HEK293 (cell line): ENCODE data around the gene EOMES.

Experiments used
- CTCF ChIA-PET: fragments of 350-600 bp; formaldehyde crosslinking; extraction: SDS; loops from one replicate; lab custom pipeline; 2021; ENCODE audit warnings: antibody characterized with exemption; lab: Yijun Ruan, JAX
- POLR2A ChIA-PET: fragments of 300-600 bp; formaldehyde crosslinking; extraction: SDS; loops from one replicate; lab custom pipeline; 2020; ENCODE audit warnings: antibody characterized with exemption, inconsistent platforms; lab: Yijun Ruan, JAX
- H3K27ac ChIP-seq: fragments of 200-500 bp; sonication (Bioruptor generic); 2 replicates; pipeline ENCODE4 v1.5.1; 2014; ENCODE audit warnings: low read depth, low read length, control low read depth, inconsistent platforms; ENCODE audit errors: extremely low read depth
- H3K36me3 ChIP-seq, 2 experiments: fragments of 200-500 bp in 1 of 2; sonication (Bioruptor generic) in 1 of 2; 1 replicate in 1 of 2; 2 replicates in 1 of 2; pipeline ENCODE4 v1.5.1; 2014 to 2017; ENCODE audit warnings: inconsistent platforms in 2 of 2, low read length in 2 of 2; ENCODE audit not compliant: control insufficient read depth in 2 of 2, insufficient read depth in 1 of 2
- H3K4me1 ChIP-seq: fragments of 200-500 bp; sonication (Bioruptor generic); 2 replicates; pipeline ENCODE4 v1.5.1; 2014; ENCODE audit warnings: mild to moderate bottlenecking, low read length, inconsistent platforms; ENCODE audit not compliant: control insufficient read depth, insufficient read depth
- H3K4me3 ChIP-seq: 2 replicates; pipeline ENCODE4 v1.5.1; 2011; ENCODE audit warnings: low read depth, mild to moderate bottlenecking, control low read depth, low read length, moderate library complexity
- H3K9me3 ChIP-seq: fragments of 200-500 bp; sonication (Bioruptor generic); 2 replicates; pipeline ENCODE4 v1.5.1; 2014; ENCODE audit warnings: low read depth, low read length, inconsistent platforms; ENCODE audit not compliant: control insufficient read depth, insufficient read depth
- FEZF1 ChIP-seq: fragments of 450-650 bp; formaldehyde crosslinking; IDR thresholded peaks from 2 replicates; pipeline ENCODE4 v1.5.1; 2016; ENCODE audit warnings: missing biosample characterization, missing genetic modification characterization
- GLI2 ChIP-seq: fragments of 450-650 bp; formaldehyde crosslinking; IDR thresholded peaks from 2 replicates; pipeline ENCODE4; 2017; ENCODE audit warnings: missing biosample characterization, missing genetic modification characterization, low read depth, borderline replicate concordance
- GLIS2 ChIP-seq: fragments of 450-650 bp; formaldehyde crosslinking; IDR thresholded peaks from 2 replicates; pipeline ENCODE4 v1.5.1; 2016; ENCODE audit warnings: missing biosample characterization, missing genetic modification characterization
- KLF16 ChIP-seq: fragments of 450-650 bp; formaldehyde crosslinking; IDR thresholded peaks from 2 replicates; pipeline ENCODE4 v1.5.1; 2017; ENCODE audit warnings: missing biosample characterization, missing genetic modification characterization
- SP2 ChIP-seq: fragments of 450-650 bp; formaldehyde crosslinking; IDR thresholded peaks from 2 replicates; pipeline ENCODE4 v1.5.1; 2016; ENCODE audit warnings: missing biosample characterization, missing genetic modification characterization
- ZBTB1 ChIP-seq: fragments of 450-650 bp; formaldehyde crosslinking; IDR thresholded peaks from 2 replicates; pipeline ENCODE4 v1.5.1; 2016; ENCODE audit warnings: missing biosample characterization, missing genetic modification characterization
- ZEB2 ChIP-seq: fragments of 450-650 bp; formaldehyde crosslinking; IDR thresholded peaks from 2 replicates; pipeline ENCODE4 v1.5.1; 2016; ENCODE audit warnings: missing biosample characterization, missing genetic modification characterization
- ZNF175 ChIP-seq: fragments of 450-650 bp; formaldehyde crosslinking; IDR thresholded peaks from 2 replicates; pipeline ENCODE4 v1.5.1; 2016; ENCODE audit warnings: missing biosample characterization, missing genetic modification characterization
- ZNF335 ChIP-seq: fragments of 450-650 bp; formaldehyde crosslinking; conservative IDR thresholded peaks from 2 replicates; pipeline ENCODE4 v1.5.1; 2016; ENCODE audit warnings: missing biosample characterization, missing genetic modification characterization
- ZNF391 ChIP-seq: fragments of 450-650 bp; formaldehyde crosslinking; IDR thresholded peaks from 2 replicates; pipeline ENCODE4 v1.5.1; 2016; ENCODE audit warnings: low read depth, missing biosample characterization, missing genetic modification characterization, borderline replicate concordance
- ZNF473 ChIP-seq: fragments of 450-650 bp; formaldehyde crosslinking; IDR thresholded peaks from 2 replicates; pipeline ENCODE4 v1.5.1; 2017; ENCODE audit warnings: missing biosample characterization, missing genetic modification characterization
- ZNF530 ChIP-seq: fragments of 450-650 bp; formaldehyde crosslinking; IDR thresholded peaks from 2 replicates; pipeline ENCODE4 v1.5.1; 2016; ENCODE audit warnings: low read depth, missing biosample characterization, missing genetic modification characterization
- ZNF558 ChIP-seq: fragments of 450-650 bp; formaldehyde crosslinking; IDR thresholded peaks from 2 replicates; pipeline ENCODE4 v1.5.1; 2016; ENCODE audit warnings: missing biosample characterization, missing genetic modification characterization
- ZNF76 ChIP-seq: fragments of 450-650 bp; formaldehyde crosslinking; IDR thresholded peaks from 2 replicates; pipeline ENCODE4; 2016; ENCODE audit warnings: low read depth, missing biosample characterization, missing genetic modification characterization, borderline replicate concordance
- ZNF768 ChIP-seq: fragments of 450-650 bp; formaldehyde crosslinking; IDR thresholded peaks from 2 replicates; pipeline ENCODE4 v1.5.1; 2018; ENCODE audit warnings: missing biosample characterization, mild to moderate bottlenecking, missing genetic modification characterization
- ZNF785 ChIP-seq: fragments of 450-650 bp; formaldehyde crosslinking; IDR thresholded peaks from 2 replicates; pipeline ENCODE4 v1.5.1; 2016; ENCODE audit warnings: missing biosample characterization, missing genetic modification characterization
- TF ChIP-seq, protein P1 (sequence below): fragments of 450-650 bp; formaldehyde crosslinking; IDR thresholded peaks from 2 replicates; pipeline ENCODE4 v1.5.1; 2016; ENCODE audit warnings: missing biosample characterization, missing genetic modification characterization
- TF ChIP-seq, protein P2 (sequence below): fragments of 450-650 bp; formaldehyde crosslinking; IDR thresholded peaks from 2 replicates; pipeline ENCODE4 v1.5.1; 2016; ENCODE audit warnings: missing biosample characterization, missing genetic modification characterization
- TF ChIP-seq, protein P3 (sequence below): fragments of 450-650 bp; formaldehyde crosslinking; IDR thresholded peaks from 2 replicates; pipeline ENCODE4 v1.5.1; 2016; ENCODE audit warnings: missing biosample characterization, missing genetic modification characterization
- TF ChIP-seq, protein P4 (sequence below): fragments of 450-650 bp; formaldehyde crosslinking; IDR thresholded peaks from 2 replicates; pipeline ENCODE4 v1.5.1; 2016; ENCODE audit warnings: missing biosample characterization, missing genetic modification characterization
- TF ChIP-seq, protein P5 (sequence below): fragments of 450-650 bp; formaldehyde crosslinking; IDR thresholded peaks from 2 replicates; pipeline ENCODE4 v1.5.1; 2017; ENCODE audit warnings: missing biosample characterization, missing genetic modification characterization
- TF ChIP-seq, protein P6 (sequence below): fragments of 450-650 bp; formaldehyde crosslinking; conservative IDR thresholded peaks from 2 replicates; pipeline ENCODE4 v1.5.1; 2016; ENCODE audit warnings: low read depth, missing biosample characterization, missing genetic modification characterization

Gene EOMES

DNA sequence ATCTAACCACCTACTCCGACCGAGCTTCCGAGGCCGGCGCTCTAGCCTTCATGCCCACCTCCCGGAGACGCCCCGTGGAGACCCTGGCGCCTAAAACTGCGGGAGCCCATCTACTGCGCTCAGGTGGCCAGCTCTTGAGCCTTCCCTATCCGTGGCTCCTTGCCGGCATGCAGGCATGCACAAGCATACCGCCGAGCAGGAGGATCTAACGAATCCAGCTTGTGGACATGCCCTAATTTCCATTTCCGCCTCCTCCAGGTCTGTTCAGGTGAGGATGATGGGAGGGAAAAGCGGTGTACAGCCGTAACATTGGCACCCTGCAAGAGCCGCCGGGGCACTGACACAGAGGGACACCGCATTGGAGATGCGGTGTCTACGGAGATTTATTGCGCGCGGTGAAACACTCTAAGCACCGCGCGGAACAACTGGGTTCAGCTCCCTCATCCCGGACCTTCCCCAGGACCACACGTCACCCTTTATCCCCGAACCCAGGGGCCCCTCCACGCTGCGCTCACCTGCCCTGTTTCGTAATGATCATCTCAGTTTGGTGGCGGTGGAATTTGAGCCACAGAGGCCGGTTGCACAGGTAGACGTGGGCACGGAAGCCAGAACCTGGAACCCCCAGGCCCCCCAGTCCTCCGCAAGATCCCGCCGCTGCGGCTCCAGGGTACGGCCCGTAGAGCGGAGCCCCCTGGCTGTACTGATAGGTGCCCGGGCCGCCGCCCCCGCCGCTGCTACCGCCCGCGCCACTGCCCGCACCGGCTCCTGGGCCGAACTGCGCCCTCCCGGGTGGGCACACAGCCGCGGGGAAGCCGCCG is 1.0 kb downstream of the EOMES start:
- ChIA-PET POLR2A (interaction anchor here (1.1 kb wide), 1 partner anchor 9 kb away, joined by 3 read pairs; no protein-coding TSS in a partner anchor), CTCF (interaction anchor here (0.5 to 2.3 kb wide), 15 partner anchors 9 to 576 kb away, joined by 3 to 26 read pairs (median 3); no protein-coding TSS in a partner anchor)
- Histone ChIP-seq H3K9me3 (no peaks in the 10 kb centered on the region), H3K4me1 (no peaks in the 10 kb centered on the region), H3K27ac (peak overlapping the region; percentile 46; the same call in 1 of the 2 replicates), H3K4me3 (peak overlapping the region; percentile 64), H3K36me3 (peaks cover 0 to 5% of the 10 kb centered on the region in 2 experiments; a peak in 1 of 3 replicates)
- peak; percentile 26; the same call in 1 of the 2 replicates for TF ChIP-seq GLIS2 (tag by site-specific recombination)
- no peak for TF ChIP-seq ZNF768
- TF ChIP-seq KLF16 (tag by site-specific recombination), result no peak
- TF ChIP-seq SP2 (tag by site-specific recombination), result peak; percentile 38
- 0 out of 2 replicates have a peak, but pooled peaks have one; percentile 32 for TF ChIP-seq ZNF76 (tag by site-specific recombination)
- TF ChIP-seq, protein P1, sequence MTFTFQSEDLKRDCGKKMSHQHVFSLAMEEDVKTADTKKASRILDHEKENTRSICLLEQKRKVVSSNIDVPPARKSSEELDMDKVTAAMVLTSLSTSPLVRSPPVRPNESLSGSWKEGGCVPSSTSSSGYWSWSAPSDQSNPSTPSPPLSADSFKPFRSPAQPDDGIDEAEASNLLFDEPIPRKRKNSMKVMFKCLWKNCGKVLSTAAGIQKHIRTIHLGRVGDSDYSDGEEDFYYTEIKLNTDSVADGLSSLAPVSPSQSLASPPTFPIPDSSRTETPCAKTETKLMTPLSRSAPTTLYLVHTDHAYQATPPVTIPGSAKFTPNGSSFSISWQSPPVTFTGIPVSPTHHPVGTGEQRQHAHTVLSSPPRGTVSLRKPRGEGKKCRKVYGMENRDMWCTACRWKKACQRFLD (tag by site-specific recombination), result no peak
- TF ChIP-seq, protein P2, sequence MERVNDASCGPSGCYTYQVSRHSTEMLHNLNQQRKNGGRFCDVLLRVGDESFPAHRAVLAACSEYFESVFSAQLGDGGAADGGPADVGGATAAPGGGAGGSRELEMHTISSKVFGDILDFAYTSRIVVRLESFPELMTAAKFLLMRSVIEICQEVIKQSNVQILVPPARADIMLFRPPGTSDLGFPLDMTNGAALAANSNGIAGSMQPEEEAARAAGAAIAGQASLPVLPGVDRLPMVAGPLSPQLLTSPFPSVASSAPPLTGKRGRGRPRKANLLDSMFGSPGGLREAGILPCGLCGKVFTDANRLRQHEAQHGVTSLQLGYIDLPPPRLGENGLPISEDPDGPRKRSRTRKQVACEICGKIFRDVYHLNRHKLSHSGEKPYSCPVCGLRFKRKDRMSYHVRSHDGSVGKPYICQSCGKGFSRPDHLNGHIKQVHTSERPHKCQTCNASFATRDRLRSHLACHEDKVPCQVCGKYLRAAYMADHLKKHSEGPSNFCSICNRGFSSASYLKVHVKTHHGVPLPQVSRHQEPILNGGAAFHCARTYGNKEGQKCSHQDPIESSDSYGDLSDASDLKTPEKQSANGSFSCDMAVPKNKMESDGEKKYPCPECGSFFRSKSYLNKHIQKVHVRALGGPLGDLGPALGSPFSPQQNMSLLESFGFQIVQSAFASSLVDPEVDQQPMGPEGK (tag by site-specific recombination), result peak; percentile 31; the same call in 1 of the 2 replicates
- TF ChIP-seq, protein P3, sequence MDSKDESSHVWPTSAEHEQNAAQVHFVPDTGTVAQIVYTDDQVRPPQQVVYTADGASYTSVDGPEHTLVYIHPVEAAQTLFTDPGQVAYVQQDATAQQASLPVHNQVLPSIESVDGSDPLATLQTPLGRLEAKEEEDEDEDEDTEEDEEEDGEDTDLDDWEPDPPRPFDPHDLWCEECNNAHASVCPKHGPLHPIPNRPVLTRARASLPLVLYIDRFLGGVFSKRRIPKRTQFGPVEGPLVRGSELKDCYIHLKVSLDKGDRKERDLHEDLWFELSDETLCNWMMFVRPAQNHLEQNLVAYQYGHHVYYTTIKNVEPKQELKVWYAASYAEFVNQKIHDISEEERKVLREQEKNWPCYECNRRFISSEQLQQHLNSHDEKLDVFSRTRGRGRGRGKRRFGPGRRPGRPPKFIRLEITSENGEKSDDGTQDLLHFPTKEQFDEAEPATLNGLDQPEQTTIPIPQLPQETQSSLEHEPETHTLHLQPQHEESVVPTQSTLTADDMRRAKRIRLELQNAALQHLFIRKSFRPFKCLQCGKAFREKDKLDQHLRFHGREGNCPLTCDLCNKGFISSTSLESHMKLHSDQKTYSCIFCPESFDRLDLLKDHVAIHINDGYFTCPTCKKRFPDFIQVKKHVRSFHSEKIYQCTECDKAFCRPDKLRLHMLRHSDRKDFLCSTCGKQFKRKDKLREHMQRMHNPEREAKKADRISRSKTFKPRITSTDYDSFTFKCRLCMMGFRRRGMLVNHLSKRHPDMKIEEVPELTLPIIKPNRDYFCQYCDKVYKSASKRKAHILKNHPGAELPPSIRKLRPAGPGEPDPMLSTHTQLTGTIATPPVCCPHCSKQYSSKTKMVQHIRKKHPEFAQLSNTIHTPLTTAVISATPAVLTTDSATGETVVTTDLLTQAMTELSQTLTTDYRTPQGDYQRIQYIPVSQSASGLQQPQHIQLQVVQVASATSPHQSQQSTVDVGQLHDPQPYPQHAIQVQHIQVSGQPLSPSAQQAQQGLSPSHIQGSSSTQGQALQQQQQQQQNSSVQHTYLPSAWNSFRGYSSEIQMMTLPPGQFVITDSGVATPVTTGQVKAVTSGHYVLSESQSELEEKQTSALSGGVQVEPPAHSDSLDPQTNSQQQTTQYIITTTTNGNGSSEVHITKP (tag by site-specific recombination), result no peak
- no peak for TF ChIP-seq ZNF785 (tag by site-specific recombination)
- no peak for TF ChIP-seq ZNF558 (tag by site-specific recombination)
- no peak for TF ChIP-seq FEZF1 (tag by site-specific recombination)
- peak; percentile 68 for TF ChIP-seq ZNF335
- TF ChIP-seq, protein P4, sequence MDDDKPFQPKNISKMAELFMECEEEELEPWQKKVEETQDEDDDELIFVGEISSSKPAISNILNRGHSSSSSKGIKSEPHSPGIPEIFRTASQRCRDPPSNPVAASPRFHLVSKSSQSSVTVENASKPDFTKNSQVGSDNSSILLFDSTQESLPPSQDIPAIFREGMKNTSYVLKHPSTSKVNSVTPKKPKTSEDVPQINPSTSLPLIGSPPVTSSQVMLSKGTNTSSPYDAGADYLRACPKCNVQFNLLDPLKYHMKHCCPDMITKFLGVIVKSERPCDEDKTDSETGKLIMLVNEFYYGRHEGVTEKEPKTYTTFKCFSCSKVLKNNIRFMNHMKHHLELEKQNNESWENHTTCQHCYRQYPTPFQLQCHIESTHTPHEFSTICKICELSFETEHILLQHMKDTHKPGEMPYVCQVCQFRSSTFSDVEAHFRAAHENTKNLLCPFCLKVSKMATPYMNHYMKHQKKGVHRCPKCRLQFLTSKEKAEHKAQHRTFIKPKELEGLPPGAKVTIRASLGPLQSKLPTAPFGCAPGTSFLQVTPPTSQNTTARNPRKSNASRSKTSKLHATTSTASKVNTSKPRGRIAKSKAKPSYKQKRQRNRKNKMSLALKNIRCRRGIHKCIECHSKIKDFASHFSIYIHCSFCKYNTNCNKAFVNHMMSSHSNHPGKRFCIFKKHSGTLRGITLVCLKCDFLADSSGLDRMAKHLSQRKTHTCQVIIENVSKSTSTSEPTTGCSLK (tag by site-specific recombination), result no peak
- peak; percentile 61; the same call in 1 of the 2 replicates for TF ChIP-seq ZEB2 (tag by site-specific recombination)
- TF ChIP-seq ZNF473 (tag by site-specific recombination), result no peak
- TF ChIP-seq ZNF391 (tag by site-specific recombination), result no peak
- no peak for TF ChIP-seq GLI2
- TF ChIP-seq, protein P5, sequence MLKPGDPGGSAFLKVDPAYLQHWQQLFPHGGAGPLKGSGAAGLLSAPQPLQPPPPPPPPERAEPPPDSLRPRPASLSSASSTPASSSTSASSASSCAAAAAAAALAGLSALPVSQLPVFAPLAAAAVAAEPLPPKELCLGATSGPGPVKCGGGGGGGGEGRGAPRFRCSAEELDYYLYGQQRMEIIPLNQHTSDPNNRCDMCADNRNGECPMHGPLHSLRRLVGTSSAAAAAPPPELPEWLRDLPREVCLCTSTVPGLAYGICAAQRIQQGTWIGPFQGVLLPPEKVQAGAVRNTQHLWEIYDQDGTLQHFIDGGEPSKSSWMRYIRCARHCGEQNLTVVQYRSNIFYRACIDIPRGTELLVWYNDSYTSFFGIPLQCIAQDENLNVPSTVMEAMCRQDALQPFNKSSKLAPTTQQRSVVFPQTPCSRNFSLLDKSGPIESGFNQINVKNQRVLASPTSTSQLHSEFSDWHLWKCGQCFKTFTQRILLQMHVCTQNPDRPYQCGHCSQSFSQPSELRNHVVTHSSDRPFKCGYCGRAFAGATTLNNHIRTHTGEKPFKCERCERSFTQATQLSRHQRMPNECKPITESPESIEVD (tag by site-specific recombination), result no peak
- TF ChIP-seq, protein P6, sequence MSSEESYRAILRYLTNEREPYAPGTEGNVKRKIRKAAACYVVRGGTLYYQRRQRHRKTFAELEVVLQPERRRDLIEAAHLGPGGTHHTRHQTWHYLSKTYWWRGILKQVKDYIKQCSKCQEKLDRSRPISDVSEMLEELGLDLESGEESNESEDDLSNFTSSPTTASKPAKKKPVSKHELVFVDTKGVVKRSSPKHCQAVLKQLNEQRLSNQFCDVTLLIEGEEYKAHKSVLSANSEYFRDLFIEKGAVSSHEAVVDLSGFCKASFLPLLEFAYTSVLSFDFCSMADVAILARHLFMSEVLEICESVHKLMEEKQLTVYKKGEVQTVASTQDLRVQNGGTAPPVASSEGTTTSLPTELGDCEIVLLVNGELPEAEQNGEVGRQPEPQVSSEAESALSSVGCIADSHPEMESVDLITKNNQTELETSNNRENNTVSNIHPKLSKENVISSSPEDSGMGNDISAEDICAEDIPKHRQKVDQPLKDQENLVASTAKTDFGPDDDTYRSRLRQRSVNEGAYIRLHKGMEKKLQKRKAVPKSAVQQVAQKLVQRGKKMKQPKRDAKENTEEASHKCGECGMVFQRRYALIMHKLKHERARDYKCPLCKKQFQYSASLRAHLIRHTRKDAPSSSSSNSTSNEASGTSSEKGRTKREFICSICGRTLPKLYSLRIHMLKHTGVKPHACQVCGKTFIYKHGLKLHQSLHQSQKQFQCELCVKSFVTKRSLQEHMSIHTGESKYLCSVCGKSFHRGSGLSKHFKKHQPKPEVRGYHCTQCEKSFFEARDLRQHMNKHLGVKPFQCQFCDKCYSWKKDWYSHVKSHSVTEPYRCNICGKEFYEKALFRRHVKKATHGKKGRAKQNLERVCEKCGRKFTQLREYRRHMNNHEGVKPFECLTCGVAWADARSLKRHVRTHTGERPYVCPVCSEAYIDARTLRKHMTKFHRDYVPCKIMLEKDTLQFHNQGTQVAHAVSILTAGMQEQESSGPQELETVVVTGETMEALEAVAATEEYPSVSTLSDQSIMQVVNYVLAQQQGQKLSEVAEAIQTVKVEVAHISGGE (tag by site-specific recombination), result 0 out of 2 replicates have a peak, but pooled peaks have one; percentile 22
- no peak for TF ChIP-seq ZNF175 (tag by site-specific recombination)
- TF ChIP-seq ZBTB1 (tag by site-specific recombination), result no peak
- TF ChIP-seq ZNF530 (tag by site-specific recombination), result no peak
